GM18867 (cell line): ENCODE results near the gene RETREG2.

Experiments used
- ATAC-seq: cut with Tn5 transposase; IDR thresholded peaks from one replicate; pipeline ENCODE4 v1.9.1; 2021; ENCODE audit warnings: mild to moderate bottlenecking, moderate library complexity; ENCODE audit not compliant: unreplicated experiment

Gene RETREG2

DNA sequence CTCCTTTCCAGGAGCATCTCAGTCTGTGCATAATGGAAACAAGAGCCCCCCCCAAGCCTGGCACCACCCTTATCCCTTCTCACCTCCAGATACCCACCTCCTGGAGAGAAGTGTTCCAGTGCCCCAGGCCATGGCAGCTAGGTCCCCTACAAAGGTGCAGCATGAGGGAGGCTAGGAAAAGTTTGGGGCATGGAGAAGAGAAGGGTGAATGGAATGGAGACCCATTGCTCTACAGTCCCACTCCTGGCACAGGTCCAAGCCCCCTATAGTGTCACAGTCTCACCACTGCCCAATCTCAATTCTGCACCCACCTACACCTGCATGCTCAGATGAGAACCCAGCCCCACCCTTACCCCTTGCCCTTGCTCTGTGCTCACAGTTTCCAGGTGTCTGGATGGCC lies 9.1 kb upstream of the RETREG2 start:
- ATAC-seq = no peak

GRCh38 chr2:219169930-219170654 lies 8.0 kb upstream of the RETREG2 start, which contains the start of gene SLC23A3:
Gene SLC23A3 (minus strand): TSS chr2:219170029. CDS start chr2:219169984, 45 bp downstream.
- ATAC-seq = no peak

DNA sequence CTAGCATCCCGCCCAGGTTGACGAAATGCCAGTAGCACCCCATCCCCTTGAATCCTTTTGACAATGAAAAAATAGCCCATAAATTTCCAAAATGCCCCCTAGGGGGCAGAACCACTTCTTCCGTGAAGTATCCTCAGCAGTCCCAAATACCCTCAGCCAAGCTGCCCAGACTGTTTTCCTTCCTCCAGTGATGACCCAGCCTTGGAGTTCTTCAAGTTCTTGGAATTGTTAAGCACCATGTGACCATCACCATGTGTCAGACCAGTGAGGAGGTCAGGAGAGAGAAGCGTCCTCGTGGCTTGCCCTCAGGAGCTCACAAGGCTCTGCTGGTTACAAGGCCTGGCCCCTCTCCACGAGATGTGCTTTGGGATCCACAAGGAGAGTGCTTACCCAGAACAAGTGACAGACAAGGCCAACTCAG lies 6.8 kb upstream of the RETREG2 start:
- no peak for ATAC-seq

- no peak for ATAC-seq
Observed at GRCh38 chr2:219172231-219173154, 5.6 kb upstream of the RETREG2 start.

- no peak for ATAC-seq
Observed at GRCh38 chr2:219173176-219173575, 4.9 kb upstream of the RETREG2 start.

- no peak for ATAC-seq
Observed at GRCh38 chr2:219174146-219174545, 3.9 kb upstream of the RETREG2 start.

- ATAC-seq = no peak
Observed at GRCh38 chr2:219174801-219175200, 3.3 kb upstream of the RETREG2 start.

DNA sequence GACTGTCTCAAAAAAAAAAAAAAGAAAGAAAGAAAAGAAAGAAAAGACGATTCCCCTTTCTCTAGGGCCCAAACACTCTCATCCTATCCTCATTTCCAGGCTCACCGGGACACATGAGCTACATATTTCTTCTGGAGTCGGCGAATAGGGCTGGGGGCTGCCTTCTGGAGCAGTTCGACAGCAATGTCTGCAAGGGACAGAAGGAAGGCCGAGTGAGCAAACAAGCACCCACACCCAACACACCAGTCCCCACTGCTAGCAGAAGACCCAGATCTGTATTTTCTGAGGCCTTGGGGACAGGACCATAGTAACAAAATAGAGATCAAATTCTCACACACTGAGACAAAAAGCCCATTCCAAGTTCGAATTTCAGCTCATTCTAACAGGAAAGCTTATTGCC lies 2.6 kb upstream of the RETREG2 start:
- ATAC-seq = no peak

- ATAC-seq = peak; percentile 27
Observed at GRCh38 chr2:219175928-219176817, 1.9 kb upstream of the RETREG2 start.

GRCh38 chr2:219176818-219177551 lies 1.1 kb upstream of the RETREG2 start, which contains the start of gene CNPPD1:
Gene CNPPD1 (minus strand): TSS chr2:219176925. CDS start chr2:219176828, 97 bp downstream.
- ATAC-seq = peak; percentile 73

- peak; percentile 27 for ATAC-seq
Observed at GRCh38 chr2:219178377-219179175, 501 bp downstream of the RETREG2 start.

DNA sequence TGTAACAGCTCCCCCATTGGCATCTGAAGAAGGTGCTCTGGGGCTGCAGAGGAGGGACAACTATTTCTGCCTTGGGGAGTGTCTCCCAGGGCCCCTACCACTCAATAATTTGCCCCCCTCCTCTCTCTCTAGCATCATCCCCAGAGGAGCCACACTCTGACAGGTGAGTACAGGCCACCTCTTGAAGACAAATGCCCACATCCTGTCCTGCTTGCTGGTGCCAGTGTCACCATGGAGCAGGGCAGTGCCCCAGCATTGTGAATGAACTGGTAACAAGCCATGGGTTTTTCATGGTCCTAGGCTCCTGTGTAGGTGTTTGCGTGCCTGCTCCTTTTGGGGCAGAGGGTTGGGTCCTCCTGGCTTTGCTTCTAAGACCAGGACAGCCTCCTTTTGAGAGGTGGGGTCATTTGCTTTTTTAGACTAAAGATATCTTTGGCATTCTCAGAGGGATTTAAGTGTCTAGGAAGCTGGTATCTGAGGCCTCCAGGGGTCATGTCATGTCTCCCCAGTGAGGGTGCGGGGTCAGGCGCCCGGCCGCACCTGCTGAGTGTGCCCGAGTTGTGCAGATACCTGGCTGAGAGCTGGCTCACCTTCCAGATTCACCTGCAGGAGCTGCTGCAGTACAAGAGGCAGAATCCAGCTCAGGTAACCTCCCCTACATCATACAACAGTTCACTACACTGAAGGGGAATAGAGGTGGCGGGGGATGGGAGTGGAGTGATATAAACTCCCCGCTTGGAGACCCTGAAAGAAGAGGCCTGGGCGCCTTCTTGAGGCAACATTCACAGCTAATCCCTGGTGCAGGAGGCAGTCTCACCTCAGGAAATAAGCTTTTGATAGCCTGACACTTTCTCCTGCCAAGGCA lies 1.8 kb downstream of the RETREG2 start:
- no peak for ATAC-seq

DNA sequence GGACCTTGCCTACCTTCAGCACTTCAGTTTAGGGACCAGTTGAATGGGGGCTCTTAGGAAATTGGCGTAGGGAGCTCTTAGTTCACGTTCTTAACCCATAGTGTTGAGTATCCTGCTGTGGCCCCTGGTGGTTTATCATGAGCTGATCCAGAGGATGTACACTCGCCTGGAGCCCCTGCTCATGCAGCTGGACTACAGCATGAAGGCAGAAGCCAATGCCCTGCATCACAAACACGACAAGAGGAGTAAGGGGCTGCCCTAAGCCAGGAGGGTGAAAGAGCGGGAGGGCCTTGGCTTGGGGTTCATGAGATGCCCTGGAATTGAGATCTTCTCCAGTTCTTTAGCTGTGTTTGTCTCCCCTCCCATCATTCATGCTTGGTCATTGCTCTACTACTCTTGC lies 2.9 kb downstream of the RETREG2 start:
- ATAC-seq = no peak

DNA sequence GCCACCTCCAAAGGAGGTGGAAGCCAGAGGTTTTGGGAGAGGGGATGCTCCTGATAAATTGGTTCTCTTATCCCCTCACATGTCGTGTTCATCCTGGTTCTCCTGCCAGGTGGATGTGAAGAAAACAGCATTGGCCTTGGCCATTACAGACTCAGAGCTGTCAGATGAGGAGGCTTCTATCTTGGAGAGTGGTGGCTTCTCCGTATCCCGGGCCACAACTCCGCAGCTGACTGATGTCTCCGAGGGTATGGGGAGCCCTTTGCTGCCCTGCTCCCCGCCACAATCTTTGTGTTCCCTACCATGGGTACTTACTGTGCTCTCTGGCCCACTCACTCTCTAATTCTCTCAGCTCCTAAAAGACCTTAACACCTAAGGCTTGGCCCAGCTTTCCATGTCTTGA lies 3.5 kb downstream of the RETREG2 start:
- no peak for ATAC-seq

DNA sequence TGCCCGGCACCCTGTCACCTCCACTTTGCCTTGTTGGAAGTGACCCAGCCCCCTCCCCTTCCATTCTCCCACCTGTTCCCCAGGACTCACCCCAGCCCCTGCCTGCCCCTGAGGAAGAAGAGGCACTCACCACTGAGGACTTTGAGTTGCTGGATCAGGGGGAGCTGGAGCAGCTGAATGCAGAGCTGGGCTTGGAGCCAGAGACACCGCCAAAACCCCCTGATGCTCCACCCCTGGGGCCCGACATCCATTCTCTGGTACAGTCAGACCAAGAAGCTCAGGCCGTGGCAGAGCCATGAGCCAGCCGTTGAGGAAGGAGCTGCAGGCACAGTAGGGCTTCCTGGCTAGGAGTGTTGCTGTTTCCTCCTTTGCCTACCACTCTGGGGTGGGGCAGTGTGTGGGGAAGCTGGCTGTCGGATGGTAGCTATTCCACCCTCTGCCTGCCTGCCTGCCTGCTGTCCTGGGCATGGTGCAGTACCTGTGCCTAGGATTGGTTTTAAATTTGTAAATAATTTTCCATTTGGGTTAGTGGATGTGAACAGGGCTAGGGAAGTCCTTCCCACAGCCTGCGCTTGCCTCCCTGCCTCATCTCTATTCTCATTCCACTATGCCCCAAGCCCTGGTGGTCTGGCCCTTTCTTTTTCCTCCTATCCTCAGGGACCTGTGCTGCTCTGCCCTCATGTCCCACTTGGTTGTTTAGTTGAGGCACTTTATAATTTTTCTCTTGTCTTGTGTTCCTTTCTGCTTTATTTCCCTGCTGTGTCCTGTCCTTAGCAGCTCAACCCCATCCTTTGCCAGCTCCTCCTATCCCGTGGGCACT lies 4.5 kb downstream of the RETREG2 start:
- ATAC-seq = no peak

GRCh38 chr2:219183151-219183772 lies 5.2 kb downstream of the RETREG2 start:
- no peak for ATAC-seq

- ATAC-seq = no peak
Observed at GRCh38 chr2:219184121-219184520, 6.0 kb downstream of the RETREG2 start.
